ENCODE results near the gene REXO4.
A peak's percentile ranks its signal among the peaks of the same experiment; 100 is the strongest.

The REXO4 gene

GRCh38 chr9:133463234-133463863 lies 45.5 kb upstream of the REXO4 start:
- peak; percentile 5 for TF ChIP-seq CTCF (IDR thresholded peaks at IDR 0.05; ENCODE audit: extremely low read depth, insufficient read depth, missing control alignments)
- in situ Hi-C loops (cut with MboI; ENCODE audit: low pct_unique_long_range_greater_than_20kb, low sequenced_read_pairs, unreplicated experiment) = no loop called here
- DNase-seq (ENCODE audit: low spot score) = no peak

GRCh38 chr9:133461975-133462374 lies 44.2 kb upstream of the REXO4 start:
- peak; percentile 14 for TF ChIP-seq CTCF (IDR thresholded peaks at IDR 0.05; ENCODE audit: extremely low read depth, insufficient read depth, missing control alignments)
- no peak for DNase-seq (ENCODE audit: low spot score)
- in situ Hi-C loops (cut with MboI; ENCODE audit: low pct_unique_long_range_greater_than_20kb, low sequenced_read_pairs, unreplicated experiment) = no loop called here

GRCh38 chr9:133460405-133461175 lies 42.8 kb upstream of the REXO4 start:
- in situ Hi-C loops (cut with MboI; ENCODE audit: low pct_unique_long_range_greater_than_20kb, low sequenced_read_pairs, unreplicated experiment) = no loop called here
- peak; percentile 86 for DNase-seq (ENCODE audit: low spot score)
- TF ChIP-seq CTCF (IDR thresholded peaks at IDR 0.05; ENCODE audit: extremely low read depth, insufficient read depth, missing control alignments) = no peak

- DNase-seq (ENCODE audit: low spot score) = peak; percentile 99
Measured at GRCh38 chr9:133459476-133460404, 41.9 kb upstream of the REXO4 start, which contains the start of gene CACFD1. Gene CACFD1 (plus strand): TSS chr9:133459978. CDS start chr9:133460067, 89 bp downstream.

GRCh38 chr9:133458643-133459312 lies 41.0 kb upstream of the REXO4 start:
- DNase-seq (ENCODE audit: low spot score) = no peak
- no peak for TF ChIP-seq CTCF (IDR thresholded peaks at IDR 0.05; ENCODE audit: extremely low read depth, insufficient read depth, missing control alignments)
- in situ Hi-C loops (cut with MboI; ENCODE audit: low pct_unique_long_range_greater_than_20kb, low sequenced_read_pairs, unreplicated experiment) = no loop called here

More at GRCh38 chr9:133459476-133460404, 41.9 kb upstream of the REXO4 start, which contains the start of gene CACFD1:
- in situ Hi-C loops (cut with MboI; ENCODE audit: low pct_unique_long_range_greater_than_20kb, low sequenced_read_pairs, unreplicated experiment) = no loop called here
- no peak for TF ChIP-seq CTCF (IDR thresholded peaks at IDR 0.05; ENCODE audit: extremely low read depth, insufficient read depth, missing control alignments)

- TF ChIP-seq CTCF (IDR thresholded peaks at IDR 0.05; ENCODE audit: extremely low read depth, insufficient read depth, missing control alignments) = no peak
- in situ Hi-C loops (cut with MboI; ENCODE audit: low pct_unique_long_range_greater_than_20kb, low sequenced_read_pairs, unreplicated experiment) = no loop called here
- no peak for DNase-seq (ENCODE audit: low spot score)
Measured at GRCh38 chr9:133457748-133458147, 39.9 kb upstream of the REXO4 start.
